H1 (cell line): Measurements from ENCODE around the gene MSANTD4. TPM values are rescaled to one million over a fixed set of nuclear protein-coding genes. Genes with fewer than 3 reads are reported as not detected.

ENCODE experiments used
- CTCF ChIA-PET: fragments of 300-600 bp; sonication (Branson Sonifier 250); formaldehyde crosslinking; loops from one replicate; lab custom pipeline; 2021; ENCODE audit not compliant: partially characterized antibody; lab: Charles Lee
- POLR2A ChIA-PET: fragments of 300-600 bp; sonication (Branson Sonifier 250); formaldehyde crosslinking; loops from one replicate; lab custom pipeline; 2021; ENCODE audit warnings: inconsistent platforms; ENCODE audit not compliant: partially characterized antibody; lab: Charles Lee
- DNase-seq, 2 experiments: peaks; one replicate each; pipeline versions ENCODE4 v3.0.0 to v3.0.0-alpha.2; 2010 to 2022; ENCODE audit warnings: low spot score in 2 of 2, low read depth in 1 of 2, mixed read lengths in 1 of 2
- FAIRE-seq: peaks from 2 replicates; lab custom pipeline; 2011; peaks lifted over from hg19 to GRCh38; lab: Jason Lieb, UNC
- H2AFZ ChIP-seq: 2 replicates; pipeline ENCODE4 v1.8.1; 2012; ENCODE audit warnings: low read length, inconsistent platforms
- H2AK5ac ChIP-seq: 2 replicates; pipeline ENCODE4 v1.6.1; 2013; ENCODE audit warnings: low read depth, low read length
- H2BK120ac ChIP-seq: replicated peaks from 2 replicates; pipeline ENCODE3; 2013; ENCODE audit warnings: low read depth, low read length, inconsistent platforms
- H2BK12ac ChIP-seq: 2 replicates; pipeline ENCODE4 v1.6.1; 2013; ENCODE audit warnings: low read depth, low read length
- H2BK15ac ChIP-seq: 2 replicates; pipeline ENCODE4 v1.6.1; 2013; ENCODE audit warnings: low read length
- H2BK20ac ChIP-seq: 2 replicates; pipeline ENCODE4 v1.6.1; 2013; ENCODE audit warnings: low read length
- H2BK5ac ChIP-seq: 2 replicates; pipeline ENCODE4 v1.6.1; 2013; ENCODE audit warnings: low read depth, low read length
- H3K14ac ChIP-seq: 2 replicates; pipeline ENCODE4 v1.6.1; 2013; ENCODE audit warnings: inconsistent platforms; ENCODE audit not compliant: insufficient read length
- H3K18ac ChIP-seq: 2 replicates; pipeline ENCODE4 v1.6.1; 2013; ENCODE audit warnings: low read length; ENCODE audit errors: extremely low read depth
- H3K23ac ChIP-seq: 2 replicates; pipeline ENCODE4 v1.6.1; 2013; ENCODE audit warnings: inconsistent platforms; ENCODE audit not compliant: insufficient read length
- H3K23me2 ChIP-seq: 2 replicates; pipeline ENCODE4 v1.6.1; 2013; ENCODE audit warnings: low read depth, low read length
- H3K27ac ChIP-seq: 2 replicates; pipeline ENCODE4 v1.6.1; 2011; ENCODE audit warnings: low read depth, low read length, inconsistent platforms
- H3K27me3 ChIP-seq, 4 experiments: replicated peaks in 1 of 4; 1 replicate in 1 of 4; 2 replicates in 3 of 4; pipeline versions ENCODE4 v1.6.1 to v1.8.1; 2011 to 2013; ENCODE audit warnings: low read length in 3 of 4, mild to moderate bottlenecking in 3 of 4, inconsistent platforms in 2 of 4, mixed read lengths in 2 of 4, moderate library complexity in 1 of 4; ENCODE audit not compliant: control insufficient read depth in 3 of 4, insufficient read depth in 3 of 4; ENCODE audit errors: extremely low read depth in 1 of 4
- H3K36me3 ChIP-seq, 4 experiments: 2 replicates each; pipeline versions ENCODE4 v1.6.1 to v1.8.1; 2011 to 2013; ENCODE audit warnings: mild to moderate bottlenecking in 4 of 4, low read length in 3 of 4, moderate library complexity in 2 of 4, control low read depth in 1 of 4, inconsistent platforms in 1 of 4; ENCODE audit not compliant: insufficient read depth in 4 of 4, control insufficient read depth in 2 of 4
- H3K4ac ChIP-seq: replicated peaks from 2 replicates; pipeline ENCODE3; 2013; ENCODE audit warnings: low read length, low read depth, mixed read lengths, inconsistent platforms; ENCODE audit not compliant: insufficient read length
- H3K4me1 ChIP-seq, 4 experiments: replicated peaks in 1 of 4; 1 replicate in 1 of 4; 2 replicates in 3 of 4; pipeline versions ENCODE4 v1.6.1 to v1.8.1; 2011 to 2013; ENCODE audit warnings: low read length in 3 of 4, inconsistent platforms in 2 of 4, mixed read lengths in 1 of 4; ENCODE audit not compliant: insufficient read depth in 4 of 4, control insufficient read depth in 3 of 4
- H3K4me2 ChIP-seq, 2 experiments: 2 replicates each; pipeline versions ENCODE4 v1.6.1 to v1.8.1; 2011 to 2013; ENCODE audit warnings: low read depth in 2 of 2, low read length in 2 of 2, control low read depth in 1 of 2, inconsistent platforms in 1 of 2, mild to moderate bottlenecking in 1 of 2; ENCODE audit not compliant: insufficient read depth in 1 of 2
- H3K4me3 ChIP-seq, 4 experiments: fragments of 200-600, 300-600 bp in 1 of 4; sonication (generic), shearing (Covaris generic), sonication (Bioruptor Twin) in 1 of 4; 2 replicates each; pipeline versions ENCODE4 v1.5.1 to v1.8.1; 2011 to 2016; ENCODE audit warnings: low read length in 4 of 4, low read depth in 3 of 4, control low read depth in 2 of 4, inconsistent platforms in 2 of 4, mild to moderate bottlenecking in 2 of 4, mixed read lengths in 1 of 4, moderate library complexity in 1 of 4; ENCODE audit not compliant: insufficient read depth in 2 of 4; ENCODE audit errors: extremely low read depth in 1 of 4
- H3K56ac ChIP-seq: replicated peaks from 2 replicates; pipeline ENCODE3; 2013; ENCODE audit warnings: low read depth, mild to moderate bottlenecking, mixed read lengths, low read length, inconsistent platforms; ENCODE audit not compliant: insufficient read length
- H3K79me1 ChIP-seq: 2 replicates; pipeline ENCODE4 v1.6.1; 2013; ENCODE audit warnings: low read depth, low read length, control low read depth
- H3K79me2 ChIP-seq, 2 experiments: 2 replicates each; pipeline versions ENCODE4 v1.6.1 to v1.8.1; 2012 to 2013; ENCODE audit warnings: low read length in 2 of 2, mild to moderate bottlenecking in 2 of 2, inconsistent platforms in 1 of 2; ENCODE audit not compliant: insufficient read depth in 2 of 2, control insufficient read depth in 1 of 2
- H3K9ac ChIP-seq, 4 experiments: replicated peaks in 1 of 4; 1 replicate in 1 of 4; 2 replicates in 3 of 4; pipeline versions ENCODE4 v1.6.1 to v1.8.1; 2011 to 2013; ENCODE audit warnings: low read depth in 3 of 4, low read length in 3 of 4, control low read depth in 2 of 4, mild to moderate bottlenecking in 2 of 4, moderate library complexity in 2 of 4, inconsistent platforms in 1 of 4; ENCODE audit errors: extremely low read depth in 1 of 4
- H3K9me3 ChIP-seq, 2 experiments: 2 replicates each; pipeline versions ENCODE4 v1.6.1 to v1.8.1; 2012 to 2013; ENCODE audit warnings: mild to moderate bottlenecking in 2 of 2, moderate library complexity in 2 of 2, control low read depth in 1 of 2, inconsistent platforms in 1 of 2, low read depth in 1 of 2, low read length in 1 of 2, mixed read lengths in 1 of 2; ENCODE audit not compliant: insufficient read depth in 2 of 2
- H4K20me1 ChIP-seq, 2 experiments: replicated peaks in 1 of 2; 2 replicates each; pipeline versions ENCODE3 to v1.8.1; 2011 to 2013; ENCODE audit warnings: inconsistent platforms in 2 of 2, low read length in 2 of 2, mild to moderate bottlenecking in 1 of 2; ENCODE audit not compliant: insufficient read depth in 2 of 2, control insufficient read depth in 1 of 2
- H4K5ac ChIP-seq: 2 replicates; pipeline ENCODE4 v1.6.1; 2013; ENCODE audit warnings: low read length, low read depth, mixed read lengths, inconsistent platforms; ENCODE audit not compliant: insufficient read length
- H4K8ac ChIP-seq: 2 replicates; pipeline ENCODE4 v1.8.0; 2013; ENCODE audit warnings: mild to moderate bottlenecking, moderate library complexity, low read length, inconsistent platforms; ENCODE audit not compliant: insufficient read depth; ENCODE audit errors: extremely low read depth
- H4K91ac ChIP-seq: replicated peaks from 2 replicates; pipeline ENCODE3; 2013; ENCODE audit warnings: low read length, mixed read lengths, inconsistent platforms; ENCODE audit not compliant: insufficient read length
- CREB1 ChIP-seq: IDR thresholded peaks from 2 replicates; pipeline ENCODE4 v1.6.1; 2012; ENCODE audit warnings: inconsistent platforms
- SIN3A ChIP-seq, 2 experiments: IDR thresholded peaks in 1 of 2; conservative IDR thresholded peaks in 1 of 2; 2 replicates each; pipeline ENCODE4 v1.6.1; 2011 to 2012; ENCODE audit warnings: low read length in 2 of 2, improper control_type of control experiment in 1 of 2, low read depth in 1 of 2, mild to moderate bottlenecking in 1 of 2
- SP1 ChIP-seq: IDR thresholded peaks from 2 replicates; pipeline ENCODE4 v1.6.1; 2011; ENCODE audit warnings: low read depth, low read length
- WGBS, 2 experiments: shearing (Covaris generic) in 1 of 2; methylation state at CpG; one replicate each; pipeline versions ENCODE4 v1.1.6 to v1.1.7; 2013 to 2015; ENCODE audit warnings: low lambda C conversion rate in 2 of 2, mixed read lengths in 2 of 2, inconsistent platforms in 1 of 2, low coverage in 1 of 2, missing lambda C conversion rate in 1 of 2; ENCODE audit not compliant: insufficient replicate concordance in 2 of 2, insufficient coverage in 1 of 2, insufficient read length in 1 of 2; ENCODE audit errors: extremely low coverage in 1 of 2, missing lambda C conversion rate in 1 of 2; 5-methylcytosine and 5-hydroxymethylcytosine counted together
- polyA plus RNA-seq, 7 experiments: library from polyadenylated mRNA; depleted of rRNA in 3 of 7; stranded (reverse) in 5 of 7; unstranded in 2 of 7; fragments of >200 nt in 5 of 7; fragments of 200-250 nt in 2 of 7; gene quantifications; 1 replicate in 5 of 7; 2 replicates in 1 of 7; 4 replicates in 1 of 7; pipeline versions ENCODE4 v1.2.1 to v1.2.3, GENCODE V29; 2011 to 2013; ENCODE audit warnings: missing spikeins in 2 of 7, mixed read lengths in 2 of 7
- total RNA-seq: library from RNA; stranded (reverse); fragmentation: NEBNext Ultra II Directional; extraction: Animal tissue kit (Norgen Biotek cat#: 25700); gene quantifications from 2 replicates; pipeline ENCODE4 v1.2.1, GENCODE V29; 2021

MSANTD4 gene
- total and polyA plus RNA-seq, 2 of the 8 experiments (the other 6 are each of a cell fraction or from before 2014, with no cell fraction given): 5.1 to 21.9 TPM

GRCh38 chr11:105988197-105988596 lies 33.8 kb downstream of the MSANTD4 start:
- Histone ChIP-seq H2BK5ac (no peak overlapping the region), H3K56ac (no peak overlapping the region), H2AFZ (no peak overlapping the region), H3K23ac (no peak overlapping the region), H3K36me3 (no peaks in the 10 kb centered on the region), H3K4me2 (no peak overlapping the region), H2AK5ac (no peak overlapping the region), H4K91ac (no peak overlapping the region), H3K9ac (no peak overlapping the region), H3K27ac (no peak overlapping the region), H4K20me1 (no peaks in the 10 kb centered on the region), H2BK20ac (no peak overlapping the region), H2BK12ac (no peak overlapping the region), H3K79me2 (no peaks in the 10 kb centered on the region), H3K9me3 (no peaks in the 10 kb centered on the region), H2BK120ac (no peak overlapping the region), H3K14ac (no peak overlapping the region), H3K4me3 (no peak overlapping the region), H3K4me1 (no peaks in the 10 kb centered on the region; a peak in 1 of 7 replicates), H3K18ac (no peak overlapping the region), H3K4ac (no peak overlapping the region), H3K79me1 (no peaks in the 10 kb centered on the region), H4K8ac (no peak overlapping the region), H3K23me2 (no peaks in the 10 kb centered on the region; the same call in 1 of the 2 replicates), H3K27me3 (no peaks in the 10 kb centered on the region), H2BK15ac (no peak overlapping the region), H4K5ac (no peak overlapping the region)
- 96% methylated on average over 3 of the region's 3 CpGs; no CpG with 5 or more reads in 1 of the 2 experiments for WGBS, 2 experiments
- no peak for TF ChIP-seq CREB1
- no peak for TF ChIP-seq SP1
- no peak for TF ChIP-seq SIN3A (conservative IDR thresholded peaks at IDR 0.05 in 1 of 2, IDR thresholded peaks at IDR 0.05 in 1 of 2; ENCODE audit: low read depth in 1 of 2, low read length in 2 of 2)
- no peak for FAIRE-seq
- POLR2A ChIA-PET: no interaction called here
- CTCF ChIA-PET: no interaction called here
- DNase-seq: no peak
